ENCODE measurements around the gene TWNK. TPM values are rescaled to one million over a fixed set of nuclear protein-coding genes. Genes with fewer than 3 reads are reported as not detected.

Gene TWNK
- total RNA-seq, 1 donor from 2014 or later = 14.7 TPM

DNA sequence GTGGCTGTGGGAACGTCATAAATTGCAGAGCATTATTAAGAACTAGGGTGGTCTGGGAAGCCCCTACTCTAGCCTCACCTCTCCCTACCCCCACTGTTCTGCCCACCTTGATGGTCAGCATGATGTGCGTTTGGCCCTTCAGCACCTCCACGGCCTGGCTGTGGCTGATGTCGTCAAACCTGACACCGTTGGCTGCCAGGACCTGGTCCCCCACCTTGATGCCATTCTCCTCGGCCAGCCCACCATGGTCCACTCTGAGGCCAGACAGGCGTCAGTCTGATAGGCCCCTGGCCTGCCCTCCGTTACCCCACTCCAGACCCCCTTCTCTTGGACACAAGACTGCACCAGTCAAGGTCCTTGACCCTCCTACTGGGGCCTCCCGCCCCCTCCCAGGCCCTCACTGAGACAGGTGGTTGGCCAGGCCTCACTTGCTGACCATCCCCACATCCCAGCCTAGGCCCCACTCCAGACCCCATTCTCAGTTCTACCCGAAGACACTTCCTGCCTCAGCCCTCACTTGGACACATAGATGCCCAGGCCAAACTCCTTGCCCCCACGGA lies 34.4 kb downstream of the TWNK start:
- FAIRE-seq (no peak), DNase-seq (ENCODE audit: low read depth) (no peak)
- Histone ChIP-seq H3K4me3 (ENCODE audit: low read depth, low read length) (no peak overlapping the region), H3K36me3 (ENCODE audit: control insufficient read depth, insufficient read depth, low read length) (no peaks in the 10 kb centered on the region), H3K27me3 (ENCODE audit: control insufficient read depth, insufficient read depth, low read length) (peaks cover 6% of the 10 kb centered on the region)
- TF ChIP-seq, protein P1, sequence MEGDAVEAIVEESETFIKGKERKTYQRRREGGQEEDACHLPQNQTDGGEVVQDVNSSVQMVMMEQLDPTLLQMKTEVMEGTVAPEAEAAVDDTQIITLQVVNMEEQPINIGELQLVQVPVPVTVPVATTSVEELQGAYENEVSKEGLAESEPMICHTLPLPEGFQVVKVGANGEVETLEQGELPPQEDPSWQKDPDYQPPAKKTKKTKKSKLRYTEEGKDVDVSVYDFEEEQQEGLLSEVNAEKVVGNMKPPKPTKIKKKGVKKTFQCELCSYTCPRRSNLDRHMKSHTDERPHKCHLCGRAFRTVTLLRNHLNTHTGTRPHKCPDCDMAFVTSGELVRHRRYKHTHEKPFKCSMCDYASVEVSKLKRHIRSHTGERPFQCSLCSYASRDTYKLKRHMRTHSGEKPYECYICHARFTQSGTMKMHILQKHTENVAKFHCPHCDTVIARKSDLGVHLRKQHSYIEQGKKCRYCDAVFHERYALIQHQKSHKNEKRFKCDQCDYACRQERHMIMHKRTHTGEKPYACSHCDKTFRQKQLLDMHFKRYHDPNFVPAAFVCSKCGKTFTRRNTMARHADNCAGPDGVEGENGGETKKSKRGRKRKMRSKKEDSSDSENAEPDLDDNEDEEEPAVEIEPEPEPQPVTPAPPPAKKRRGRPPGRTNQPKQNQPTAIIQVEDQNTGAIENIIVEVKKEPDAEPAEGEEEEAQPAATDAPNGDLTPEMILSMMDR (IDR thresholded peaks at IDR 0.05; ENCODE audit: insufficient read depth, low read length, severe bottlenecking) = no peak

DNA sequence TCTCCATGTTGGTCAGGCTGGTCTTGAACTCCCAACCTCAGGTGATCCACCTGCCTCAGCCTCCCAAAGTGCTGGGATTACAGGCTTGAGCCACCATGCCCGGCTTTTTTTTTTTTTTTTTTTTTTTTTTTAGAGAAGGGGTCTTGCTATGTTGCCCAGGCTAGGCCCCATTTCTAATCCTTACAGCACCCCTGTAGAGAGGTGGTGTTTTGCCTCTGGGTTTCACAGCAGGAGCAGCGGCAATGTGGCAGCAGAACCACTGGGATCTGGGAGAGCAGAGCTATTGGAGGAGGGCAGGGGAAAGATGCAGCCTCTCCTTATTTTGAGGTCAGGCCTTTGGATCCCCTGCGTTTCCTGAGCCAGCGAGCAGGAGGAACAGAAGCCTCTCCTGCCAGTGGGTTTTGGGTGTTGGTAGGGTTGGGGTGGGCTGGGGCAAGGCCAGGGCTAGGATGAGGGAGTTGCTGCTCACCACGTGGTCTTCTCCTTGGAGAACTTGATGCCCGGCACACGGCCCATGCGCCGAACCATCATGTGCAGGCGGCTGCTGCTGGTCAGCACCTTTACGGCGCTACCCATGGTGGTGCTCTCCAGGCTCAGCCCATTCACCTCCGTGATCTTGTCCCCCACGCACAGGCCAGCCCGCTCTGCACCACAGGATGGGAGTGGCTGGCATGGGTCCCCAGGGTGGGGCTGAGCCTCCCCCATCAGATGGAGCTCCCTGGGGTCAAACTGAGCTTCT lies 35.8 kb downstream of the TWNK start:
- no peak for DNase-seq (ENCODE audit: low read depth)

DNA sequence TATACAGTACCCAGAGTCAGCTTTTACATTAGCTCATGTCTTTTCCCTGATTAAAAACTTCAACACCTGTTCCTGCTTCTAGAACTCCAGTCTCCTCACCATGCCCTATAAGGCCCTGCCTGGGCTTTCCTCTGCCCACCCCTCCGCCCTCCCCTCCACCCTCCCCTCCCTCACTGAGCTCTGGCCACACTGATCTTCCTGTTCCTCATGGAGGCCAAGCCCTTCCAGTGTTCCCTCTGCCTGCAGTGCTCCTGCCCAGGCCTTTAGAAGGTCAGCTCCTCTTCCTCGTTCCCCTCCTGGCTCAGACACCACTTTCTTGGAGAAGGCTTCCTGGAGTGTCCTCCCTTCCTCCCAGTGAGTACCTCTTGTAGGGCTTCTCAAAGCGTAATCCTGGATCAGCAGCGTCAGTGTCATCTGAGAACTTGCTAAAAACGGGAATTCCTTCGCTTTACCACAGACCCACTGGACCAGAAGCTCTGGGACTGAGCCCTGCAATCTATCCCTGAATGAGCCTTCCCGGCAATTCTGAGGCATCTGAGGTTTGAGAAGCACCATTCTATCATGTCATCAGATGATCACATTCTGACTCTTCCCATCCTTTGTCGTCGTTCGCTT lies 39.9 kb downstream of the TWNK start:
- no peaks in the 10 kb centered on the region for H3K36me3 ChIP-seq (ENCODE audit: control insufficient read depth, insufficient read depth, low read length)
- FAIRE-seq = peak; percentile 50
- no peaks in the 10 kb centered on the region for H3K27me3 ChIP-seq (ENCODE audit: control insufficient read depth, insufficient read depth, low read length)
- H3K4me3 ChIP-seq (ENCODE audit: low read depth, low read length) = no peak overlapping the region
- DNase-seq (ENCODE audit: low read depth) = no peak
- TF ChIP-seq, protein P1 (IDR thresholded peaks at IDR 0.05; ENCODE audit: insufficient read depth, low read length, severe bottlenecking) = no peak

More for the DNA sequence above, 35.8 kb downstream of the TWNK start:
- H3K36me3 ChIP-seq (ENCODE audit: control insufficient read depth, insufficient read depth, low read length) = no peaks in the 10 kb centered on the region
- H3K4me3 ChIP-seq (ENCODE audit: low read depth, low read length) = no peak overlapping the region
- TF ChIP-seq, protein P1 (IDR thresholded peaks at IDR 0.05; ENCODE audit: insufficient read depth, low read length, severe bottlenecking) = no peak
- FAIRE-seq = no peak
- H3K27me3 ChIP-seq (ENCODE audit: control insufficient read depth, insufficient read depth, low read length) = peaks cover 3% of the 10 kb centered on the region

DNA sequence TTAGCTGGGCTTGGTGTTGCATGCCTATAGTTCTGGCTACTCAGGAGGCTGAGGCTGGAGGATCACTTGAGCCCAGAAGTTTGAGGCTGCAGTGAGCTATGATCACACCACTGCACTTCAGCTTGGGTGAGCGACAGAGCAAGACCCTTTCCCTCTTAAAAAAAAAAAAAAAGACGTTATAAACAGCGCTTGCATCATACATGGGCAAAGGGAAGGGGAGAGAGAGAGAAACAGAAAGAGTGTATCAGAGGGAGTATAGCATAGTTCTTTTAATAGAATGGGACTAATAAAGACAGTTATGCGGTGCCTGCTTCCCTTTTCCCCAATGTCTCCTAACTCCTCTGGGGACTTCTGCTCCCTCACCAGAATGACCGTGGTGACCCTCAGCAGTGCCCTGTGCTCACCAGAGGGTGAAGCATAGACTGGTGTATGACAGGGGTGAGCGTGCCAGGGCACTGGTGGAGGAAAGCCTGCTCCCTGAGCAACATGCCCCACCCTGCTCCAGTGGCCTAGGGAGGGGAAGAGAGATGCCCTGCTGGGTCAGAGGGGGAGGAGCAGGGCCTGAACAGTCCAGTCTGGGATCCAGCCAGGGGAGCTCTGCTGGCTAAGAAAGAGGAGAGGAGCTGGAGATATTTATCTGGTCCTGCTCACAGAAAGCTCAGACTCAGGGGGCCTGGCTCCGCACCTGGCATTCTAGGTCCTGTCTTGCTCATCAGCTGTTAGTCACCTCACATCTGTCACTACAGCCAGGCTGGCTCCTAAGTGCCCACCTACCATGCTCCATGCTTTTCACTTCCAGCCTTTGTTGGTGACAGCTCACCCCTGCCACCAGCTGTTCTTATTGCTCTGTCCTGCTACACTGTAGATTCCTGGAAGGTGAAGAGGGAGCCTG lies 41.3 kb downstream of the TWNK start:
- no peaks in the 10 kb centered on the region for H3K36me3 ChIP-seq (ENCODE audit: control insufficient read depth, insufficient read depth, low read length)
- no peak for DNase-seq (ENCODE audit: low read depth)
- TF ChIP-seq, protein P1 (IDR thresholded peaks at IDR 0.05; ENCODE audit: insufficient read depth, low read length, severe bottlenecking) = no peak
- H3K4me3 ChIP-seq (ENCODE audit: low read depth, low read length) = no peak overlapping the region
- no peak for FAIRE-seq
- no peaks in the 10 kb centered on the region for H3K27me3 ChIP-seq (ENCODE audit: control insufficient read depth, insufficient read depth, low read length)

DNA sequence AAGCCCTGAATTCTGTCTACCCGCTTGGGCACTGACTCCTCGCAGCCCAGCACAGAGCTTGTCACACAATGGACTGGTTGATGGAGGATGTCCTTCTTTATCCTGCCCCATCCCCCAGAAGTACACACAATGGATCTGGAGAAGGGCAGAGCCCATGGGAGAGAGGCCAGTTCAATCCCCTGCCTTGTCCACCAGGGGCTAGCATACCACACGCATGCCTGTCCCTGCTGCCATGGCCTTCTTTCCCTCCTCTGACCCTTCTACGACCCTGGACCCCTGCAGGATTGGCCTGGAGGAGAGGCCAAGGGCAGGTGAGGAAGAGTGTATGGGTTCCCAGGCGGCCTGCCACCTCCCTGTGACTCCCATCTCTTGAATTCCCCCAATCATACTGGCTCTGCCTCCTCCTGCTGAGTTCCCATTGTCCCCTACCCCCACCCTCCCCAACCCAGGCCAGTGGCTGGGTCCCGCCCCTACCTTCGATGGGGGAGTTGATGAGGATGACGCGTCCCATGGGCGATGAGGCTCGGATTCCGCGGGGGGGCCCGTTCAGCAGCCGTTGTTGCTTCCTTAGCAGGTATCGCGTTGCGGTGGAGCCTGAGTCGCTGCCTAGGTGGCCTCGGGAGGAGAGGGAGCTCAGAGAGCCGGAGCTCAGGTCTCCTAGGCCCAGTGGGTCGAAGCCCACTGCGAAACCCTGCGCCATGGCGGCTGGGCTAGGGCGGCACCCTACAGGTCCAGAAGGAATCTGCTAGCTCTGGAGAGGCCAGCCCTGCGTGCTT lies 42.4 kb downstream of the TWNK start:
- FAIRE-seq (no peak), DNase-seq (ENCODE audit: low read depth) (no peak)
- TF ChIP-seq, protein P1 (IDR thresholded peaks at IDR 0.05; ENCODE audit: insufficient read depth, low read length, severe bottlenecking) = peak; percentile 25
- H3K27me3 ChIP-seq (ENCODE audit: control insufficient read depth, insufficient read depth, low read length) = no peaks in the 10 kb centered on the region
- H3K4me3 ChIP-seq (ENCODE audit: low read depth, low read length) = no peak overlapping the region
- no peaks in the 10 kb centered on the region for H3K36me3 ChIP-seq (ENCODE audit: control insufficient read depth, insufficient read depth, low read length)
